GM19455 (cell line): ENCODE measurements around the gene REM2.
"Not testable (repeated sequence)": the region's sequence is repeated elsewhere in the genome, so short reads cannot be mapped to it uniquely, and the experiment has no call there.

Experiments used
- ATAC-seq: cut with Tn5 transposase; IDR thresholded peaks from one replicate; pipeline ENCODE4 v1.9.1; 2021; ENCODE audit not compliant: unreplicated experiment

The REM2 gene

GRCh38 chr14:22893706-22894105 lies 10.7 kb downstream of the REM2 start:
- no peak for ATAC-seq

GRCh38 chr14:22895402-22895801 lies 12.4 kb downstream of the REM2 start:
- no peak for ATAC-seq

- ATAC-seq: no peak
Observed at GRCh38 chr14:22896356-22896755, 13.3 kb downstream of the REM2 start.

GRCh38 chr14:22896760-22897159 lies 13.7 kb downstream of the REM2 start:
- no peak for ATAC-seq

DNA sequence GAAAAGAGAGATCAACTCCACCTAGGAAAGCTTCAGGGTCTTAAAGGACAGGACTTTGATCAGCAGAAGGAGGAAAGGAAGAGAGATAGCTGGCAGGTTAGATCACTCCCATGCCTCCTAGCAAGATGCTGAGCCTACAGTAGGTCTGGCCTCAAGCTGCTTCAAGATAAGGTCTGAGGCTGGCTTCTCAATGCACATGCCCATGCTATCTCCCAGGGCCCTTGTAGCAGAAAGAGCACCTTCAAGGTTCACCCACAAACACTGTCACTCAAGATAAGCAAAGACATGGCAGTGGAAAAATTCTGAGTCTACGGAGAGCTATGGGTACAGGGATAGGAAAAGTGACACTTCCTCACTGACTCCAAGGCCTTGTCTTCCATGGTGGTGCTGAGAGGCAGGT lies 14.3 kb downstream of the REM2 start:
- ATAC-seq: no peak

GRCh38 chr14:22898302-22899090 lies 15.5 kb downstream of the REM2 start:
- no peak for ATAC-seq

GRCh38 chr14:22900081-22900799 lies 17.2 kb downstream of the REM2 start:
- ATAC-seq: no peak

DNA sequence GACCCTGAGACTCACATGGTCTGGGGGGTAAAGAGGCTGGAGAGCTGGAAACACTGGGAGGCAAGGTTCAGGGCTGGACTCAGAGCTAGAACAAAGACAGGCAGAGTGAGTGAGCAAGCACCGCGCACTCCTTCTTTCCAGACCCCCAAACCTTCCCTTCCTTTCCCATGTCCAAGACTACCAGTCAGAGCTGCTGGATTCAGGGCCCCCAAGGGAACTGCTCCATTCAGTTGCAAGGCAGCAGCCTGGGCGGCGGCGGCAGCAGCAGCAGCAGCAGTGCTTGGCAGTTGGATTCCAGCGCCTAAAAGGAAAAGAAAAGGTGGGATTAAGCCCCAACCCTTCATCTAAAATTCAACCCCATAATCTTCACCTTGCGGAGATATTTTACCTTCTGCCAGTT lies 18.8 kb downstream of the REM2 start:
- ATAC-seq: no peak

GRCh38 chr14:22903742-22904087 lies 20.7 kb downstream of the REM2 start:
- ATAC-seq: no peak

DNA sequence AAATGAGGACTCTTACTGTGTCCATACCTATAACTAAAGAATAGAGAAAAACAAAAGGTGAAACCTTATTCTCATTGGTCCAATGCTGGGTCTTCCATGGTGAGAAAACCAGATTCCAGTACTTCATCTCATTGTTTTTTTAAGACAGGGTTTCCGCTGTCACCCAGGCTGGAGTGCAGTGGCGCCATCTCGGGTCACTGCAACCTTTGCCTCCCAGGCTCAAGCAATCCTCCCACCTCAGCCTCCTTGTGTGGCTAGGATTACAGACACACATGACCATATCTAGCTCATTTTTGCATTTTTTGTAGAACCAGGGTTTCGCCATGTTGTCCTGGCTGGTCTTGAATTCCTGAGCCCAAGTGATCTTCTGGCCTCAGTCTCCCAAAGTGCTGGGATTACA lies 22.6 kb downstream of the REM2 start:
- ATAC-seq: no peak

DNA sequence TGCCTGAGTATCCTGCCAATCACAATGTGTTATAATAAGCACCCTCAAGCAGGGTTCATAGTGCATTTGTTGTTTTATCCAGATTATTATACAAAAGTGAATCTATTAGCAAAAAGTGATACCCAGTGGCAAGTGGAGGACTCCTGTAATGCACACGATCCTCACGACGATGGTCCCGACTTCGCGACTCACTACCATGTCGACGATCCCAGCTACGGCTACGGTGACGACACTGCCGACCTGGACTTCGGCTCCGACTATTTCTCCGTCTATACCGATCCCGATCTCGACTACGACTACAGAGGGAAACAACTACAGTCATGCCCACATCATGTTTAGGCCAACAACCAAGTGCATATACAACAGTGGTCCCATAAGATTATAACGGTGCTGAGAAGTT lies 23.1 kb downstream of the REM2 start:
- no peak for ATAC-seq

DNA sequence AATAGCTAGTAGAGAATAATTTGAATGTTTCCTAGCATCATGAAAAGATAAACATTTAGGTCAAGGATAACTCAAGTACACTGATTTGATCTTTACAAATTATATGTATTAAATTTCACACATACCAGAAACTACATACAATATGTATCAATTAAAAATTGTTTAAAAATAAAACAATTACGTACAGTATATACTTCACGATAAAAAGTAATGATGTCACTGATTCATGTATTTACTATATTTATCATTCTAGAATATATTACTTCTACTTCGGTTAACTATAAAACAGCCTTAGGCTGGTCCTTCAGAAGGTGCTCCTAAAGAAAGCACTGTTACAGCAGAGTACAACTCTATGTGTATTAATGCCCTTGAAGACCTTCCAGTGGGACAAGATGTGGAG lies 24.4 kb downstream of the REM2 start:
- ATAC-seq: no peak

DNA sequence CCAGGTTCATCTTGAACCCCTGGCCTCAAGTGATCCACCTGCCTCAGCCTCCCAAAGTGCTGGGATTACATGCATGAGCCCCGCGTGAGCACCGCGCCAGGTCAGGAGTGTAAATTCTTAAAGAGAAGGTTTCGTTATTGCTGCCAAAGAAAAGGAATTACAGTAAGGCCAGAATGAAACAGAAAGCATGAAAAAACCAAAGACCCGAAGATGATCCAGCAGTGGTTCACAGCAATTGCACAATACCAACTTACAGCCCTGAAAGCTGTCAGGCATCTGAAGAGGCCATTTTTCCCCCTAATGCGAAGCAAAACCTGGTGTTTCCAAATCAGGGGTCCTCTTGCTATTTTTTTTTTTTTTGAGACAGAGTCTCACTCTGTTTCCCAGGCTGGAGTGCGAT lies 25.6 kb downstream of the REM2 start:
- ATAC-seq: no peak

- ATAC-seq: no peak
Observed at GRCh38 chr14:22910916-22911315, 27.9 kb downstream of the REM2 start.

DNA sequence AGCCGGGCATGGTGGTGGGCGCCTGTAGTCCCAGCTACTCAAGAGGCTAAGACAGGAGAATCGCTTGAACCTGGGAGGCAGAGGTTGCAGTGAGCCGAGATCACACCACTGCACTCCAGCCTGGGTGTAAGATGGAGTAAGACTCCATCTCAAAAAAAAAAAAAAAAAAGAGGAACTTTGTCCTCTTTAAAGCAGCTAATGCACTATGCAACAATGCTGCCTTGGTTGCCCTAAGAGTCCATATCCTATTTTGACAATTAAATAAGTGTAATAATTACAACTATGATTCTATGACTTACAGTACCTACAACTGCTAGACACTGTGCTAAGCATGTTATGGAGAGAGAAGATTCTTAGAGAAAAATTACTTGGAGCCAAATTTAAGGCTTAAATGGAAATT lies 31.8 kb downstream of the REM2 start:
- not testable (repeated sequence) for ATAC-seq

DNA sequence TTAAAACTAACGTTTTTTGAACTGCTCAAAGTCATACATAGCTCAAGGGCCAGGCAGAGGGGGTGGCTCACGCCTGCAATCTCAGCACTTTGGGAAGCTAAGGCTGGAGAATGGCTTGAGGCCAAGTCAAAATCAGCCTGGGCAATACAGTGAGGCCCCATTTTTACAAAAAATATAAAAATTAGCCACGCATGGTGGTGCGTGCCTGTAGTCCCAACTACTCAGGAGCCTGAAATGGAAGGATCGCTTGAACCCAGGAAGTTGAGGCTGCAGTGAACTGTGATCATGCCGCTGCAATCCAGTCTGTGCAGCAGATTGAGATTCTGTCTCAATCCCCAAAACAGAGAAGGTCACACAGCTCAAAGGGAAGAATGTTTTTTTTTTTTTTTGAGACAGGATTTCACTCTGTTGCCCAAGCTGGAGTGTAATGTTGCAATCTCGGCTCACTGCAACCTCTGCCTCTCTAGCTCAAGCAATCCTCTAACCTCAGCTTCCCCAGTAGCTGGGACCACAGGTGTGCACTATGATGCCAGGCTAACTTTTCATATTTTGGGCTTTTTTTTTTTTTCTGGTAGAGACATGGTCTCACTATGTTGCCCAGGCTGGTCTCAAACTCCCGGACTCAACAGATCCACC lies 33.0 kb downstream of the REM2 start:
- no peak for ATAC-seq

DNA sequence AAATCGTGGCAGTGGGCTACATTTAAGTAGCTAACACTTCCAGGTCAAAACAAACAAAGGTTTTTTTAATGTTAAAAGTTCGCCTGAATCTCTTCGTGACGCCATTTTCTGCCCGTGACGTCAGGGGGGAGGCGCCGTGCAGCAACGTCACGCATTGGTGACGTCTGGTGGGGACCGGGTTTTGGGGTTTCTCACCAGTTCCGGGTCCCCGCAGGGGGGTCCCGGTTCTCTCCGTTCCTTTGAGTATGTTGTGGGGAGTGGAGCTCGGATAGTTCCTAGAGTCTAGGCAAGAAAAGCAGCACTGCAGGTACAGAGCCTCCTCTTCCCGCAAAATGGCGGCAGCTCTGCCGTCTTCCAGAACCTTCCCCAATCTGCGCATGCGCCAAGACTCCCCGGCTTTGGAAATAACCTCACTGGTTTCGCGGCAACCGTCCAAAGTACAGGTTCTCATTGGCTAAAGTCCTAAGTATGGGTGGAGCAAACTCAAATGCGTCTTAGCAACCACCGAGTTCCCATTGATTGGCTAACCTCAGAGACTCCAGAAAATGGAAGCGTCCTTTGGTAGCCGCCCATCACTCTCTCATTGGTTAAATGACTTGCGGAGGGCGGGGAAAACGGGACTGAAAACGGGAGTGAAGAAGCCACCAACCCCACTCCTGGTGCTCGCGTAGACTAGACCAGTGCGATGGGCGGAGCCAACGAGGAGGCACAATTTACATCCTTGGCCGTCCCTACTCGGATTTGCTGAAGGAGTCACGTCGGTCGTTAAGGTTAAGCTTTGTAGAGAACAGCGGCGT lies 36.0 kb downstream of the REM2 start, which contains the start of gene RBM23:
Gene RBM23 (minus strand): TSS at position 346 of the 797 bp plus-strand sequence.
- peak; percentile 92 for ATAC-seq

GRCh38 chr14:22919601-22919921 lies 36.5 kb downstream of the REM2 start:
- no peak for ATAC-seq

DNA sequence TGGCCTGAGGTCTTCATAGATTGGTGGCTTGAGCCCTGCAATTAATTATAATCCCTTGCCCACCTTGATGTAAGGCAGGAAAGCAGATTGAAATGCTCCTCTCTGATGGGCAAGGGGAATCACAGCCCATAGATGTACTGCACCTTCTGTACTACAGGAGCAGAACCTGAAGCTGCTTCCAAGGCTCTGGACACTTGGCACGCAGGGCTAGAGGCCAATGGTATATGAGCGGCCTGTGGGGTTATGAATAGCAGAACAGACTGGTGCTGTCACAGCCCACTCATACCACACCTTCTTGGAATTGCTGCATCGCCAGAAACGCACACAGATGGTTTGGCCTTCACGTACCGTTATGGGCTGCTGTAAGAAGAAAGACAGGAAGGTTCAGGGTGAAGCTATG lies 37.7 kb downstream of the REM2 start:
- ATAC-seq: no peak

- no peak for ATAC-seq
Observed at GRCh38 chr14:22922294-22922693, 39.3 kb downstream of the REM2 start.

GRCh38 chr14:22923746-22924145 lies 40.7 kb downstream of the REM2 start:
- no peak for ATAC-seq
